Lung (tissue), 12 donors: ENCODE results near the gene ACOT7. TPM values are rescaled to one million over a fixed set of nuclear protein-coding genes. Genes with fewer than 3 reads are reported as not detected.

Source experiments
- ATAC-seq: fragments of 200-7000 bp; cut with Tn5 transposase; one replicate; pipeline ENCODE4 v1.9.1; 2020; ENCODE audit warnings: moderate number of reproducible peaks; ENCODE audit not compliant: insufficient read depth, low FRiP score
- DNase-seq, 3 donors: peaks; one replicate each; pipeline ENCODE4 v3.0.0-alpha.2; 2013 to 2017
- H3K27ac ChIP-seq, 2 donors: one replicate each; pipeline ENCODE4 v1.5.1; 2013; ENCODE audit warnings: mild to moderate bottlenecking in 2 of 2, moderate library complexity in 2 of 2, control low read depth in 1 of 2, inconsistent platforms in 1 of 2, low read depth in 1 of 2, low read length in 1 of 2
- H3K27me3 ChIP-seq, 3 donors: one replicate each; pipeline ENCODE4 v1.5.1; 2013; ENCODE audit warnings: low read length in 2 of 3; ENCODE audit not compliant: control insufficient read depth in 3 of 3, insufficient read depth in 3 of 3
- H3K36me3 ChIP-seq, 4 donors: one replicate each; pipeline ENCODE4 v1.5.1; 2013; ENCODE audit warnings: low read length in 4 of 4, mild to moderate bottlenecking in 1 of 4, moderate library complexity in 1 of 4; ENCODE audit not compliant: control insufficient read depth in 4 of 4, insufficient read depth in 4 of 4
- H3K4me1 ChIP-seq, 5 donors: one replicate each; pipeline ENCODE4 v1.5.1; 2013; ENCODE audit warnings: low read length in 5 of 5, mild to moderate bottlenecking in 2 of 5, moderate library complexity in 1 of 5; ENCODE audit not compliant: control insufficient read depth in 5 of 5, insufficient read depth in 5 of 5
- H3K4me3 ChIP-seq: one replicate; pipeline ENCODE4 v1.5.1; 2013; ENCODE audit warnings: mild to moderate bottlenecking, control low read depth, moderate library complexity
- H3K9ac ChIP-seq, 2 donors: one replicate each; pipeline ENCODE4 v1.5.1; 2013; ENCODE audit warnings: low read length in 2 of 2, control low read depth in 1 of 2; ENCODE audit not compliant: insufficient read depth in 1 of 2
- H3K9me3 ChIP-seq, 4 donors: one replicate each; pipeline ENCODE4 v1.5.1; 2013; ENCODE audit warnings: low read length in 3 of 4, mild to moderate bottlenecking in 1 of 4, moderate library complexity in 1 of 4; ENCODE audit not compliant: control insufficient read depth in 4 of 4, insufficient read depth in 3 of 4
- CTCF ChIP-seq: IDR thresholded peaks from 2 replicates; pipeline ENCODE4 v1.5.1; 2012; ENCODE audit warnings: mild to moderate bottlenecking; ENCODE audit errors: control extremely low read depth, extremely low read depth
- WGBS, 2 donors: extraction: QIAGEN DNeasy Blood & Tissue Kit; methylation state at CpG; one replicate each; pipeline ENCODE4 v1.1.7; 2013; 5-methylcytosine and 5-hydroxymethylcytosine counted together
- polyA plus RNA-seq, 2 donors: library from polyadenylated mRNA; stranded (reverse); fragments of 200-250 nt; gene quantifications; one replicate each; pipeline ENCODE4 v1.2.1, GENCODE V29; 2013
- total RNA-seq, 2 donors: library from RNA; depleted of rRNA in 1 of 2; stranded (reverse); fragments of >200 nt in 1 of 2; gene quantifications; one replicate each; pipeline ENCODE4 v1.2.1, GENCODE V29; 2014 to 2021
- donor health status: control.
- donor health status: control.
- donor health status: Bipolar disorder and iron deficiency.
- donor health status: healthy.
- donor health status: DM: yes; HTN: yes; CAD: no.

Gene ACOT7
- total and polyA plus RNA-seq, 4 donors: 8.8 to 37.4 (median 23.1) TPM

DNA sequence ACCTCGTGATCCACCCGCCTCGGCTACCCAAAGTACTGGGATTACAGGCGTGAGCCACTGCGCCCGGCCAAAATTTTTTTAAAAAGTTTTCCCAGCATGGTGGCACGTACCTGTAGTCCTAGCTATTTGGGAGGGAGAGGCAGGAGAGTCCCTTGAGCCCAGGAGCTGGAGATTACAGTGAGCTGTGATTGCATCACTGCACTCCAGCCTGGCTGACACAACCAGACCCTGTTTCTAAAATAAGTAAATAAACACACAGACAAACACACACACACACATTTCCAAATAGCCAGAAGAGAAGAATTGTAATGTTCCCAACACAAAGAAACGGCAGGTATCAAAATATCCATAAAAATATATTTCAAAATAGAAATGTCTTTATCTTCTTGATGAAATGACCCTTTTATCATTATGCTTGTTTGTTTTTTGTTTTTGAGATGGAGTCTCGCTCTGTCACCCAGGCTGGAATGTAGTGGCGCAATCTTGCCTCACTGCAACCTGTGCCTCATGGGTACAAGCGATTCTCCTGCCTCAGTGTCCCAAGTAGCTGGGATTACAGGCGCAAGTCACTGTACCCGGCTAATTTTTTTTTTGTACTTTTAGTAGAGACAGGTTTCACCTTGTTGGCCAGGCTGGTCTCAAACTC is 16.8 kb upstream of the ACOT7 start:
- no peaks in the 10 kb centered on the region for H3K4me1 ChIP-seq
- DNase-seq (no peak), ATAC-seq (no peak)
- peaks cover 0 to 24% (median 19%) of the 10 kb centered on the region in 3 donors for H3K27me3 ChIP-seq
- H3K36me3 ChIP-seq: no peaks in the 10 kb centered on the region
- no peak overlapping the region for H3K9ac ChIP-seq
- no peak overlapping the region for H3K27ac ChIP-seq
- 83 to 91% methylated on average over 13 of the region's 13 CpGs for WGBS, 2 donors
- no peak overlapping the region for H3K4me3 ChIP-seq
- TF ChIP-seq CTCF: no peak
- no peaks in the 10 kb centered on the region for H3K9me3 ChIP-seq

DNA sequence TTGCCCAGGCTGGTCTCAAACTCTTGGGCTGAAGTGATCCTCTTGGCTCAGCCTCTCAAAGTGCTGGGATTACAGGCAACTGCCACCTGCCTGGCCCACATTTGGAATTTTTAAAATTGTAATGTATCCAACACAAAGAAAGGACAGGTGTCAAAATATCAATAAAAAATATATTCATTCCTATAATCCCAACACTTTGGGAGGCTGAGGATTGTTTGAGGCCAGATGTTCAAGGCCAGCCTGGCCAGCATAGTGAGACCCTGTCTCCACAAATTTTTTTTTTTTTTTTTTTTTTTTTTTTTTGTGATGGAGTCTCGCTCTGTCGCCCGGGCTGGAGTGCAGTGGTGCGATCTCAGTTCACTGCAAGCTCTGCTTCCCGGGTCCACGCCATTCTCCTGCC is 16.2 kb upstream of the ACOT7 start:
- Histone ChIP-seq H3K36me3 (no peaks in the 10 kb centered on the region), H3K4me3 (no peak overlapping the region), H3K9me3 (no peaks in the 10 kb centered on the region), H3K27me3 (peaks cover 0 to 18% (median 17%) of the 10 kb centered on the region in 3 donors), H3K9ac (no peak overlapping the region), H3K4me1 (no peaks in the 10 kb centered on the region), H3K27ac (no peak overlapping the region)
- WGBS, 2 donors: 88 to 90% methylated on average over 6 of the region's 6 CpGs
- no peak for TF ChIP-seq CTCF
- DNase-seq (no peak), ATAC-seq (no peak)

GRCh38 chr1:6409053-6409452 is 15.5 kb upstream of the ACOT7 start:
- TF ChIP-seq CTCF: no peak
- ATAC-seq (no peak), DNase-seq (no peak)
- H3K9me3 ChIP-seq: no peaks in the 10 kb centered on the region
- 90 to 94% methylated on average over 4 of the region's 4 CpGs for WGBS, 2 donors
- no peak overlapping the region for H3K4me3 ChIP-seq
- H3K4me1 ChIP-seq: no peaks in the 10 kb centered on the region
- H3K9ac ChIP-seq: no peak overlapping the region
- peaks cover 0 to 14% (median 11%) of the 10 kb centered on the region in 3 donors for H3K27me3 ChIP-seq
- H3K27ac ChIP-seq: no peak overlapping the region
- no peaks in the 10 kb centered on the region for H3K36me3 ChIP-seq

DNA sequence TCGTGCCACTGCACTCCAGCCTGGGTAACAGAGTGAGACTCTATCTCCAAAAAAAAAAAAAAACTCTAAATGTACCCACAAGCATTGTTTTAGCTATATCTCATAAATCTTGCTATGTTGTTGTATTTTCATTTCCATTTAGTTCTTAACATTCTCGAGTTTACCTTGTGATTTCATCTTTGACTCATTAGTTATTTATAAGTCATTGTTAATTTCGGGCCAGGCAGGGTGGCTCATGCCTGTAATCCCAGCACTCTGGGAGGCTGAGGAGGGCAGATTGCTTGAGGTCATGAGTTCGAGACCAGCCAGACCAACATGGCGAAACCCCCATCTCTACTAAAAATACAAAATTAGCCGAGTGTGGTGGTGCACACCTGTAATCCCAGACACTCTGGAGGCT is 14.5 kb upstream of the ACOT7 start:
- no peak for ATAC-seq
- Histone ChIP-seq H3K27me3 (peaks cover 0 to 12% (median 10%) of the 10 kb centered on the region in 3 donors), H3K36me3 (no peaks in the 10 kb centered on the region), H3K9ac (no peak overlapping the region), H3K4me3 (no peak overlapping the region), H3K9me3 (no peaks in the 10 kb centered on the region), H3K4me1 (no peaks in the 10 kb centered on the region), H3K27ac (no peak overlapping the region)
- DNase-seq: no peak
- no peak for TF ChIP-seq CTCF
- WGBS, 2 donors: 83 to 86% methylated on average over 6 of the region's 6 CpGs
